SK-N-MC (cell line): ENCODE data around the gene IFNLR1.

Experiments used
- EZH2 ChIP-seq: fragments of 200-600 bp; sonication (generic); IDR thresholded peaks from one replicate; pipeline ENCODE4 v1.6.1; 2017; ENCODE audit warnings: antibody characterized with exemption
- FOXP2 ChIP-seq: optimal IDR thresholded peaks from 2 replicates; pipeline ENCODE3; 2011; ENCODE audit warnings: mild to moderate bottlenecking, moderate library complexity; ENCODE audit not compliant: insufficient read depth; ENCODE audit errors: extremely low read length, control extremely low read depth
- POLR2AphosphoS5 ChIP-seq: IDR thresholded peaks from 2 replicates; pipeline ENCODE4 v1.6.1; 2012; ENCODE audit warnings: mild to moderate bottlenecking, low read depth, low read length, borderline replicate concordance

- TF ChIP-seq POLR2AphosphoS5 = no peak
- no peak for TF ChIP-seq EZH2
- peak; percentile 27 for TF ChIP-seq FOXP2
Observed at GRCh38 chr1:24150234-24151174, 36.6 kb downstream of the IFNLR1 start.
